GM19372 (cell line): Measurements from ENCODE around the gene SYNDIG1.

Experiments used
- ATAC-seq: cut with Tn5 transposase; IDR thresholded peaks from one replicate; pipeline ENCODE4 v1.9.1; 2021; ENCODE audit warnings: mild to moderate bottlenecking, low read depth, moderate library complexity; ENCODE audit not compliant: unreplicated experiment

Gene SYNDIG1

DNA sequence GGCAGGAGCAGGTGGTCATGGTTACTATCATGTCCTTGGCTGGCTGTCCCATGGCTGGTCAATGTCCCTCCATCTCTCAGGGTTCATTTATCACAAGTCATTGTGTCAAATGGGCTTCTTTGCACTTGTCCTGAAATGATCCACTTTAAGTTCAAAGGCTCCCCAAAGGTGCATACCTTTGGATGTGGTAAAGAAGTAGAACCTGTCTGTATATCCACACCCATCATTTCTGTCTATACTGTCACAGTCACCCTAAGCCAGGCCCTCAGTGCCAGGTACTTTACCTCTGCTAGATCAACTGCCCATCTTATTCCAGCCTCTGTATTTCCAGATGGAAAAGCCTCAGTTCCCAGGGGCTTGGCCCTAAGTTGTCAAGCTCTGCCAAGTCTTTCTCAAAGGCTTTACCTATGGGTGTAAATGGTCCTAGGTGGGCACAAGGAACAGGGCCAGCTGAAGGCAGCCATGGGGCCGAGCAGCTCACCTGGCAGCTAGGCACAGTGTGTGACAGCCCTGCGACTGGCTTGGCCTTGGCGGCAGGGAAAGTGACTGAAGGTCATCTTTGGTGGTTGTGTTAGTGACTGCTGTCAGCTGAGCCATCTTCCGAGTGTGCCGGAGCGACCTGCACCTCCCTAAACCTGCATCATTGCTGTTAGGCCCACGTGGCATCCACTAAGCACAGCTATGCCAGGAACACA, 198.4 kb downstream of the SYNDIG1 start:
- ATAC-seq: no peak

DNA sequence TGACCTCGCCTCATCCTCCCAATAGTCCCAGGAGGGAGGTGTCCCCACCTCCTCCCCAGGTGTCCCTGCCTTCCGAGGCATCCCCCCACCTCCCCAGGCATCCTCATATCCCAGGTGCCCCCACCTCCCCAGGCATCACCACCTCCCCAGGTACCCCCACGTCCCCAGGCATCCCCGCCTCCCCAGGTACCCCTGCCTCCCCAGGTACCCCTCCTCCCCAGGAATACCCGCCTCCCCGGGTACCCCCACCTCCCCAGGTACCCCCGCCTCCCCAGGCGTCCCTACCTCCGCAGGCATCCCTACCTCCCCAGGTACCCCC, 198.9 kb downstream of the SYNDIG1 start:
- ATAC-seq: no peak

DNA sequence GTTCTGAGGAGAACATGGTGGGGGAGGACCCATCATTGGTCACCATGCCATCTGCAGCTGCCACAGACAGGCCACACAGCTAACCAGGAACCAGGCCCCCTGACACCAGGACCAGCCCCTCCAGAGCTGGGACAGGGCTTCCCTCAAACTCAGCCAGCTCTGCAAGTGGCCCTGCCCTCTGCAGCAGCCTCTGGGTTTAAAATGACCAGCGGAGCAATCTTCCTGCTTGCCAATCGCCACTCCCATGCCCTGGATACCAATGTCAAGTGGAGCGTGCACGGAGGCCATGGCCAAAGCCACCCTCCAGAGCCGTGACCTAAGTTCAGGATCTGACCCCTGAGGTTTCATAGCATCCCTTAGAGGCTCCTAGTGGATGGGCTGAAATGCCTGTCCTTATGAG, 199.4 kb downstream of the SYNDIG1 start:
- ATAC-seq: no peak

DNA sequence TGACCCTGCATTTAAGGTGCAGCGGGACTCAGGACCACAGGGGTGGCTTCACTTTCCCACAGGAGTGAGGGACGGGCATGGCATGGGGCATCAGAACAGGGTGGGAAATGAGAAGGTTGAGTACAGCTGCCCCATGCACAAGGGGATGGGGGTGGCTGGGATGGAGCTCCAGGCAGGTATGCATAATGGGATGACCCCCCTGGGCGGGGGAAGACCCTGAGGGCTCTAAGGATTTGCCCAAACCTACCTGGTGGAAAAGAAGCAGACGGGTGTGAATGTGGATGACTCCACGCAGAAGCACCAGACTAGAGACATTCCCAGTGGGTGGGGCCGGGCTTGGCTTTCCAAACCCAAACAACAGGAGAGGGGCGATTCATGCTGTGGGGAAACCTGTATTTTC, 200.3 kb downstream of the SYNDIG1 start:
- ATAC-seq: no peak

DNA sequence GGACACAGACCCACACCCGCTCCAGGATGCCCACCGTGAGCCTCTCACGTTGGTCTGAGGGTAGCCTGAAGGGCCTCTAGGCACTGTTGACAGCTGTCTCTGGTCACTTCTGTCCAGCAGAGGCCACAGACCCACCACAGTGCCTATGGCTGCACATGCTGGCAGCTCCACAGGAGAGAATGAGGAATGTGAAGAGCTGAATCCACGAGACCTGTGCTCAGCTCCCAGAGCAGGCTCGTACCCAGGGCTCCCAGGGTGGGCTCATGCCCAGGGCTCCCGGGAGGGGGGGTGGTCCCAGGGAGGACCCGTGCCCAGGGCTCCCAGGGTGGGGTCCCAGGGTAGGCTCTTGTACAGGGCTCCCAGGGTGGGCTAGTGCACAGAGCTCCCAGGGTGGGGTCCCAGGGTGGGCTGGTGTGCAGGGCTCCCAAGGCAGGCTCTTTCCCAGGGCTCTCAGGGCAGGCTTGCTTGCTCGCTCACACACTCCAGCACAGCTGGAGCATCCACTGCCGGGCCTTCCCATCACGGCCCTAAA, 201.0 kb downstream of the SYNDIG1 start:
- no peak for ATAC-seq

DNA sequence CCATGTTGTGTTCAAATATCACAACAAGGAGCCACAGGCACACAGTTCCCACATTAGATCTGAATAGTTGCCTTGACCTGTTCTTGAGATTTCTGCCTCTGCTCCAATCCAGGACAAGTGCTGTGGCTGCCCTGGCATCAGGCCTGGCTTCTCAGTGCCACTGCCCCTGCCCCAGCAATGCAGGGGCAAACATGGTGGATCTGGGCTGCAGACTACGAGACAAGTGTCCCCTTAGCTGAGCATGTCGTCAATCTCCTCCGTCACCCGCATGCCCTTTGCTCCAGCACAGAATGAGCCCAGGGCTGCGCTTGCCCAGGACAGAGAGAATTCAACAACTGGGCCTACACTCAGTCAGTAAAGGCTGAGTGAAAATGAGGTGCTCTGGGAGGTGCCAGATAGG, 201.6 kb downstream of the SYNDIG1 start:
- no peak for ATAC-seq

DNA sequence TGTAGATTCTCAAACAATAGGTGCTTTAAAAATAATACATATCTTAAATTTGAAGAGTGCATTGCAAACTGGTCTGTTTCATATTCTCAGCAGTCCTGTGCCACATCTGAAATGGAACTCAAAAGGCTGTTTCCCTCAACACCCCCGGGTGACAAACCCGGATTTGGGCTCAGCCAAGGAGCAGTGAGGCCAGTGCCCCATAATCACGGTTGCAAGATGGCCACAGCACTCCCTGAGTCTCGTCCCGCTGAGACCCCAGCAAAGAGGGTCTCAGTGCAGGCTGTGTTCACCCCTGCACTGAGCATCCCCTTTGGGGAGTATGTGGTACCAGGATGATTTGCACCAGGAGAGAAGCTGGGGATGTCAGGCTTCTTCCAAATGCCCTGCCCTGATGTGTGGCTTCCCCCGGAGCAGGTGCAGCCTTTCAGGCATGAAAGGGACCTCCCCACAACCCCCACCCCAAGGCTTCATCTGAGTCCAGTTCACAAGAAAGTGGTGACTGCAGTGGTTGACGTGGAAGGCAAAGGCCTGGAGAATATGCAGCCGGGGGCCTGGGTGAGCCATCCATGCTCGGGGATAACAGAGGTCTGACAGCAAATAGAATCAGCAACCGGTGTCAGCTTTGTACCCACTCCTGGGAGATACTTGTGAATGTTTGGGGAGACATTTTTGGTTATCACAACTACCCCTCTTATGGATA, 202.9 kb downstream of the SYNDIG1 start:
- no peak for ATAC-seq

DNA sequence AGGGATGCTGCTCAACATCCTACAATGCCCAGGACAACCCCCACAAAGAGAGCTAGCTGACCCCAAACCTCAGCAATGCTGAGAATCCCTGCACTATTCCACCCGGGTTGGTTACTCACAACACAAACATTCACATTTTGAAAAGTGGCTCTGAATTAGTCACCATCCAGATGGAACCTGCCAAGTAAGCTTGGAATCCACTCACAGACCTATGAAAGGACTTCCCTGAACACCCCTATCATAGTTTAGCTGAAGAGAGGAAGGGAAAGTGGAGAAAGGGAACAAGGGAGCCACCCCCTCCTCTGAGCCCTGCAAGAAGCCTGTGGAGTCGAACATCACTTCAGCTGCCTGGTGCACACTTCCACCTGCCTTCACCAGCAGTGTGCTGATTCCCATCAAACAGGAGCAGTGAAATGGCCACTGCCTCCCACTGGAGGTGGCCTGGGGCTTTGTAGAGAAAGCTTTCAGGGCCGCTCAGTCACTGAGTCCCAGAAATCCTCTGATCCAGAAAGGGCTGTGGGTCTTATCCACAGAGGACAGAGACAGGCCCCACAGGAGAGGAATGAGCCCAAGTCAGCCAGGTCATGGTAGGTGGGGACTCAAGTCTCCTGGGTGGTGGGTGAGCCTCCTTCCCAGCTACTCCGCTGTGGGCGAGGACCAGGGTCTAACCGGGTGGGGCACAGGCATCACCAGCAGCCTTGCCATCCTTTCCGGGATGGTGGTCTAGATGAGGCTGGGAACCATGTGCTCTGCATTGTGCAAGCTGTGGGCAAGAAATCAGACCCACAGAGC, 203.7 kb downstream of the SYNDIG1 start:
- ATAC-seq: no peak

DNA sequence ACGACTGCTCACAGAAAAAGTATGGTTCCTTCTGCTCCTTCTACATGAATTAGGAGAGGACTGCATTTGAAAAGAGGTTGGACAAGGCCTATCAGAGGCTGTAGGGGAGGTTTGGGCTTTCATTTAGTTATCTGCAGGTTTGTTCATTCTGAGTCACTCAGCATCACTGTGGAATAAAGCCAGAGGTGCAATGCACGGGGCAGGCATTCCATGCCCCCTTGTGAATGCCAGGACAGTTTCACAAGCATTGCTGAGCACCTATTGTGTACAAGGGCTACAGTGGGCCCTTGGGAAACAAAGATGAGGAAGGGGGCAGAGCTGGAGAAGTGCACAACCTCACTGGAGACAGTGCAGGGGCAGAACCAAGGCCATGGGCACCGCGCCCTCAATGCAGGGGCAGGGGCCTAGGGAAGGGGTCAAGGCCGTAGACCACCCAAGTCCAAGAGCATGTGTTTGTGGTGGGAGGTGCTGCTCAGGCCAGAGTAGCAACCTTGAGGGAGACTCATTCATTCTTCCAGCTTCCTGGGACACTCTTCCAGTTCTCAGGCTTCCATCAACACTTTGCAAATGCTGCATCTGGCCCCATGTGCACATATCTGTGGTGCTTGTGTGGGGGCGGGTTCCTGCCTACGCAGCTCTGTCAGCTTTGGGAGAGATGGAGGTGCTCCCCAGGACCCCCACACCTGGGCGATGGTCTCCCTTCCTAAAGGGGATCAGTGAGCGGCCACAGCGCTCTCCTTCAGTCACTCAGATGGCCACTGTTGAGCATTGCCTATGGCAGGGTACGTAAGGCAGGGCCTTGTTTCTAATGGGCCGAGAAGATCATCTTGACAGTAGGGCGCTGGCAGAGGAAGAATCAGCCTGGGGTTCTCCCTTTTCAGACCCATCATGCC, 204.5 kb downstream of the SYNDIG1 start:
- ATAC-seq: no peak

DNA sequence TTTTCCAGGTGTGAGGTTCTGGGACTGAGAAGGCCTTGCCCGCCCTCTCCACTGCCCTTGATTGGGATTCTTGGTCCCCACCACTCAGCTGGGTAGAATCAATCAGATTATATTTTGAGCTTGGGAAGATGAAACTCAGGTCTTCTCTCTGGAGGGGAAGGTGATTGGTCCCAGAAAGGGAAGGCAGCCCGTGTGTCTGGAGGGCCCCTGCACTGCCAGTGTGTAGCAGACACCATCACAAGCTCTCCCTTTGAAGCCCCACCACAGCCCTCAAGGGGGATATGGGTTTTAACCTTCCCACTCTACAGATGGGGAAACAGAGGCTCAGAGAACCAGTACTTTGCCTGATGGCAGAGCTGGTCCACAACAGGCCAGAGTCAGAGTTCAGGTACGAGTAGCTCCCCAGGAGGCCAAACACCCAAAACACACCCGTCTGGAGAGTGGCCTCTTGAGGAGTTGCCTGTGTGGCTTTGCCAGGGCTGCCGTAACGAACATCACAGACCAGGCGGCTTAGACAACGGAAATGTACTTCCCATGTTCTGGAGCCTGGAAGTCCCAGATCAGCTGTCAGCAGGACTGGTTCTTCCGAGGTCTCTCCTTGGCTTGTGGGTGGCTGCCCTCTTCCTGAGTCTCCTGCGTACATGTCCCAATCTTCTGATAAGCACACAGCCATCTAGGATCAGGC, 205.6 kb downstream of the SYNDIG1 start:
- ATAC-seq: no peak

DNA sequence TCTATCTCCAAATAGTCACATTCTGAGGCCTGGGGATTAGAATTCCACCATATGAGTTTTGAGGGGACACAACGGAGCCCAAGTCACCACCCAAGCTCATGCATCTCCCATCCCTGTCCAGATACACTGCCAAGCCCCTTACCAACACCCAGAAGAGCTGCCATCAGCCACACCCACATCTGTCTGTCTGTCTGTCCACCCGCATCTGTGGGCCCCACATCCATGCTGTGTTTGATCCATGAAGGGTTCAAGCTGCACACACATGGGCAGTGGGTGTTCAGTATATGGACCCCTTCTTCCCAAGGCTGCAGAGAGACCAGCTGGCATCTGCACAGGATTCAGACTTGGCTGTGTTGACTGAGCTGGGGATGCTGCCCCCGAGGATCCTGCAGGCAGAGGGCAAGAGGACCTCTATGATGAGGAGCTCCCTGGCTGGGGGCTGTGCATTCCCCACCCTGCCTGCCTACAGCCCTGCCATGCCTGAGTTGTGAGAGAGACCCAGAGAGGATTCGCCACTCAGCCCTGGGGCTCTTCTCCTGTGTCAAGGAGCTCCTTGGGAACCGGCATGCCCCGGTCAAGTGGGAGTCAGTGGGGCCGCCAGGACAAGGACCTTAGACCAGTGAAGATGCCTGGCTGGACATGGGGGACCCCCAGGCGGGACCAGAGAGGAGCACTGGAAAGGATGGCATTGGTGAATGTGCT, 206.4 kb downstream of the SYNDIG1 start:
- no peak for ATAC-seq

DNA sequence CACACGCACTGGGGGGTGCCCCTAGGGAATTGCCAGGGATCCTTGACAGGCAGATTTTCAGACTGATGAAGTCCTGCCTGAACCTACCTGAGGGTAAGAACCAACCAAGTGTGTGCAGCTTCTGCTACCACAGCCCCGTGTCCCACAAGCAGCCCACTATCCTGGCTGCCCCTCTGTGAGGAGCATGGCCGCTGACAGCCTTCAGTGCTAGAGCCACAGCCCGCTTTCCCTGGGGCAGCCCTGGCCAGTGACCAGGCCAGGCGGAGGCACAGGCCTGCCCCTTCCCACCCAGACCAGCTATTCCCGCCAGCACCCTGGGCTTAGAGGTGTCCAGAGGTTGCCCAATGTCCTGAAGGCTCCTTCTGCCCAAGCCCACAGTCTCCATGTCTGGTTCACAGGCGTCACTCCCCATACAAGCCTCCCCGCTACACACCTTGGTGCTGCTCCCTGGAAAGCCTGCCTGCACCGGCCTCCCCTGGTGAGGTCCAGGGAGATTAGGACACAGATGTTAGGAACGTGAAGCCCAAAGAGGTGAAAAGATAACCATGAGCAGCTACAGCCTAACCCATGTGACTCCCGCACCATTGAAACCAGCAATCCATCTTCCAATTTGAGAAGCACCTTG, 207.0 kb downstream of the SYNDIG1 start:
- ATAC-seq: no peak

DNA sequence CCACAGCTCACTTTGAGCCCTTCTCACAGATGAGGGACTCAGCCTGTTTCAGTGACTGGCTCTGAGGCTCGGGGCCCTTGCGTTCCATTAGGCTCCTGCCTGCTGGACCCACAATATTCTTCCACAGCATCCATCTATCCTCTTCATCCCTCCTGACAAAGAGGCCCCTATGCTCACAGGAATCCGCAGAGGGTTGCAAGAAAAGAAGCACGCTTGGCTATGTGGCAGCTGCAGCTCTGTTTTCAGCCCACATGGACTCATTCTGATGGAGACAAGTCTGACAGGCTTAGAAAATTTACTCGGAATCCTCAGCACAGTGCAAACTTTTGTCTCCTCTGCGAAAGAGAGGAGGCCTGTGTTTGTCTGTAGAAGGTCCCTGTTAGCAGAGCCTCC, 207.5 kb downstream of the SYNDIG1 start:
- ATAC-seq: no peak

DNA sequence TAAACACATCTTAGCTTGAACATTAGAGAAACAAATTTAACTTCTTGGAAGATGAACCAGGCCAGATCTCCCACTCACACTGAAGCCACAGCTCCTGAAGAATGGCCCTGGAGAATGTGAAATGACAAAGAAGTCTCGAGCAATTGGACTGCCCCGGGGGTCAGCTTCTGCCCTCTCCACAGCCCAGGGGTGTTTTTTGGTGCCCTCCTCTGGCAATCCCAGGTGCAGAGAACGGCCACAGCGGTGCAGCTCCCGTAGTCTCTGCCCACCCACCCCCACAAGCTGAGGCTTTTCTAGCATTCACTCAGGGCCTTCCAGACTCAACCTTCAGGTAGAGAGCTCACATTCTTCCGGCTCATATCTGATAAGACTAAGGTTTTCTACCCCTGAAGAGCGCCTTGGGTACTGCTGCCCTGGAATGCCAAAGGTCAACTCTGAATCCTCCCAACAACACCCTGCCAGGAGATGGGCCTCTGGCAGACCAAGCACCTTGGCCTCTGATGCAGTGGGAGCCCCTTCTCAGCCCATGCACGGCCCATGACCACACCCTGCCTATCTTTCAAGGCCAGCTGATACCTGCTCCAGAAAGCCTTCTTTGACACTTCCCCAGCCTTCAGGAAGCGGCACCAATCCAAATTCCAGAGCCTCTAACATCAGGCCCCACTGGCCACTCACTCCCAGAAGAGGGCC, 208.3 kb downstream of the SYNDIG1 start:
- ATAC-seq: no peak

DNA sequence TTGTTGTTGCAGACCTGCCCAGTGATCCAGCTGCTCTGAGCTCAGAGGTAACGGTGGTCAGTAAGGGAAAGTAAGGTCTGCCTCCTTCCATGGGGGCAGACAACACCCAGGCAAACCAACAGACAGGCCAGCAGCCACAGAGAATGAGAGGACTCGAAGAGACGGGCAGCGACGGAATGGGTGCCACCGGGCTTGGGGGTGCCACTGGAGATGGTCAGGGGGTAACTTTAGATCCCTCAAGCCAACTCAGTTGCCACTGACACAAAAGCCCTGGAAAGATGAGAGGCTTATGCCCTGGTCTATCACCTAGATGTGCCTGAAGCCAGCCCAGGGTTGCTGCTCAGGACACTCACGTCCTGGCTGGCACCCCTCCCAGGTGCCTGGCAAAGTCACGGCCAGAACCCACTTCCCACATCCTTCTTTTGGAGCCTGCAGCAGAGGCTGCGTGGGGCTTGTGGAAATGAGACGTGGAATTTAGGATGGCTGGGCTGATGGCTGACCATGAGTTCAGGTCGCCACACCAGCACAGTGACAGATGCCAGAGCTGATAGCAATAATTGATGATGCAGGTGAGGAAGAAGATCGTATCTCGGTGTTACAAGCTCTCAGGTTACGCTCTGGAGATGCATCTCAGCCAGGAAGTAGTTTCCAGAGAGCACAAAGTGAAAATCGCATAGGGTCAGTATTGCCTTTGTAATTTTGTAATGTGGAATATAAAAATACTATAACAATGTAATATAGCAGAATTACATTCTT, 209.1 kb downstream of the SYNDIG1 start:
- ATAC-seq: no peak

DNA sequence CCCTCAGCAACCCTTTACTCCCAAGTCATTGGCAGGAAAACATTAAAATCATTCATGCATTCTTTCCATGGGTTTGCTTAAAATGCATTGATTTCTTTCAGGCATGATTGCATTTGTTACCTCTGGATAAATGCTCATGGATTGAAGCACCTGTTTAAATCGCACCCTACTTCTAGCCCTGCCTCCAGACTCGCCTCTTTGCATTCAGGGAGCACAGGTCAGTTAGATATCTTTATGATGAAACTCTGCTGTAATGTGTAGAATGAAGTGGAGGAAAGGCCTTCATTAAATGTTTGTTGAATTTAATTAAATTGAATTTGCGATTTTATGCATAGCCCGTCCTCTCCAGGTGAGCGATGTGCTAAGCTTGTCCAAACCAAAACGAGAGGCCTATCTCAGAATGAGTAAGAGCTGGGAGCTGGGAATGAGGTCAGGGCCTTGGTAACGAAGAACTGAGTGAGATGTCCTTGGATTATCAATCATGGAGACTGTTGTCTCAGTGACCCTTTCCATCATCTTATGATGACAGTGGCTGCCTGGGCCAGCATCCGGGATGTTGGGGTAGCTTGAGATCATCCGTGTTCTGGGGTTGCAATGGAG, 210.1 kb downstream of the SYNDIG1 start:
- ATAC-seq: no peak
